DOHH2 (cell line): ENCODE measurements around the gene SLC17A5.
"Not testable (repeated sequence)": the region's sequence is repeated elsewhere in the genome, so short reads cannot be mapped to it uniquely, and the experiment has no call there.

Experiments used
- H3F3A ChIP-seq: fragments of 200-600 bp; sonication (generic), shearing (Covaris generic); 2 replicates; pipeline ENCODE4 v1.6.0; 2016; ENCODE audit warnings: antibody characterized with exemption, mild to moderate bottlenecking; ENCODE audit not compliant: control insufficient read depth, insufficient read depth
- H3K27ac ChIP-seq: fragments of 200-600 bp; sonication (generic); 2 replicates; pipeline ENCODE4 v1.5.1; 2014; ENCODE audit warnings: low read depth, mild to moderate bottlenecking, low read length, moderate library complexity
- H3K27me3 ChIP-seq: fragments of 200-600 bp; sonication (generic); 2 replicates; pipeline ENCODE4 v1.6.1; 2014; ENCODE audit warnings: mild to moderate bottlenecking, low read length, mixed read lengths; ENCODE audit not compliant: control insufficient read depth
- H3K36me3 ChIP-seq: fragments of 200-600 bp; sonication (generic); 2 replicates; pipeline ENCODE4 v1.6.1; 2014; ENCODE audit warnings: mild to moderate bottlenecking, low read length, moderate library complexity, mixed read lengths; ENCODE audit not compliant: control insufficient read depth
- H3K4me1 ChIP-seq: fragments of 200-600 bp; sonication (generic); 2 replicates; pipeline ENCODE4 v1.6.1; 2014; ENCODE audit warnings: mild to moderate bottlenecking, low read length, mixed read lengths; ENCODE audit not compliant: control insufficient read depth
- H3K4me2 ChIP-seq: fragments of 200-600 bp; sonication (generic); 2 replicates; pipeline ENCODE4 v1.6.0; 2014; ENCODE audit warnings: mild to moderate bottlenecking, low read length, moderate library complexity
- H3K4me3 ChIP-seq: fragments of 200-600 bp; sonication (generic); 2 replicates; pipeline ENCODE4 v1.5.1; 2014; ENCODE audit warnings: mild to moderate bottlenecking, low read length, mixed read lengths
- H3K79me2 ChIP-seq: fragments of 200-600 bp; sonication (generic); 2 replicates; pipeline ENCODE4 v1.6.1; 2014; ENCODE audit warnings: mild to moderate bottlenecking, low read length, mixed read lengths; ENCODE audit not compliant: control insufficient read depth
- H3K9me2 ChIP-seq: fragments of 200-600 bp; sonication (generic); replicated peaks from 2 replicates; pipeline ENCODE4 v1.6.1; 2014; ENCODE audit warnings: mild to moderate bottlenecking, low read length, mixed read lengths; ENCODE audit not compliant: control insufficient read depth
- H3K9me3 ChIP-seq: fragments of 200-600 bp; sonication (generic); 2 replicates; pipeline ENCODE4 v1.6.1; 2014; ENCODE audit warnings: antibody characterized with exemption, low read length, mixed read lengths; ENCODE audit not compliant: control insufficient read depth, insufficient read depth
- H4K20me1 ChIP-seq: fragments of 200-600 bp; sonication (generic); 2 replicates; pipeline ENCODE4 v1.6.0; 2014; ENCODE audit warnings: low read depth, mild to moderate bottlenecking, antibody characterized with exemption, low read length, moderate library complexity; ENCODE audit not compliant: control insufficient read depth, insufficient read depth
- EZH2phosphoT487 ChIP-seq: fragments of 200-600 bp; sonication (generic); IDR thresholded peaks from 2 replicates; pipeline ENCODE4 v1.6.1; 2017; ENCODE audit warnings: borderline replicate concordance, mild to moderate bottlenecking, antibody characterized with exemption, low read length, moderate library complexity, mixed read lengths
- TF ChIP-seq, protein P1 (sequence below): fragments of 200-600 bp; sonication (generic); IDR thresholded peaks from one replicate; pipeline ENCODE4 v1.5.1; 2014; ENCODE audit warnings: antibody characterized with exemption, mild to moderate bottlenecking, low read depth, low read length; ENCODE audit not compliant: poor library complexity, severe bottlenecking

Gene SLC17A5

DNA sequence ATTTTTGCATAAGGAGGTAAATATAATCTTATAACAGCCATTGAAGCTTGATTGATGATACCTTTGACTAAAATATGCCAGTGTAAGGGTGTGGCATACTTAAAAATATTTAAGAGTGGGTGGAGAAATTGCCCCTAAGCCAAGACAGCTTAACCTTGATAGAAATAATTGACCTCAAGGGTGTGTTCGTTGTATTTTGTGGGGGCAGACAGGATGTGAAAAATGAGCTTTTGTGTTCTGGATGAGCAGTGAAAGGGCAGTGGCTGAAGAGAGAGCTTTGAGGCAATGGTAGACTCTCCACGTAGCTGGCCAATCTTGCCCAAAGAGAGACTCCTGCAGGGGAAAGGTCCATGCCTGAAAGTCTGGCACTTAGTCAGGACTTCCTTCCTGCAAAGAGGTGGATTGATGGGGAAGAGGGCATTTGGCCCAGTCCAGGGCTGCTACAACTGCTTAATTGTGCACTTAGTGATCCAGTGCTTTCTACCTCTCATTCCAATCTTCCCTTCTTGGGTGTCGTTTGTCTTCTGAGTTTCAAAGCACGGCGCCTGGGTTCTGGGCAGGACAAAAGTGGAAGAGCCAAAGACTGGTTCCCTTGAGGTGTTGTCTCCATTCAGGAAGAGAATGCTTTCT is 26.6 kb upstream of the SLC17A5 start:
- Histone ChIP-seq H3K79me2 (no peaks in the 10 kb centered on the region), H3K4me1 (no peaks in the 10 kb centered on the region), H3K4me2 (no peak overlapping the region), H3K9me2 (no peaks in the 10 kb centered on the region), H3K9me3 (no peaks in the 10 kb centered on the region), H3K4me3 (no peak overlapping the region), H3K27ac (no peak overlapping the region), H4K20me1 (no peaks in the 10 kb centered on the region), H3K36me3 (no peaks in the 10 kb centered on the region), H3K27me3 (no peaks in the 10 kb centered on the region; the same call in 1 of the 2 replicates), H3F3A (no peaks in the 10 kb centered on the region)
- no peak for TF ChIP-seq EZH2phosphoT487
- TF ChIP-seq, protein P1, sequence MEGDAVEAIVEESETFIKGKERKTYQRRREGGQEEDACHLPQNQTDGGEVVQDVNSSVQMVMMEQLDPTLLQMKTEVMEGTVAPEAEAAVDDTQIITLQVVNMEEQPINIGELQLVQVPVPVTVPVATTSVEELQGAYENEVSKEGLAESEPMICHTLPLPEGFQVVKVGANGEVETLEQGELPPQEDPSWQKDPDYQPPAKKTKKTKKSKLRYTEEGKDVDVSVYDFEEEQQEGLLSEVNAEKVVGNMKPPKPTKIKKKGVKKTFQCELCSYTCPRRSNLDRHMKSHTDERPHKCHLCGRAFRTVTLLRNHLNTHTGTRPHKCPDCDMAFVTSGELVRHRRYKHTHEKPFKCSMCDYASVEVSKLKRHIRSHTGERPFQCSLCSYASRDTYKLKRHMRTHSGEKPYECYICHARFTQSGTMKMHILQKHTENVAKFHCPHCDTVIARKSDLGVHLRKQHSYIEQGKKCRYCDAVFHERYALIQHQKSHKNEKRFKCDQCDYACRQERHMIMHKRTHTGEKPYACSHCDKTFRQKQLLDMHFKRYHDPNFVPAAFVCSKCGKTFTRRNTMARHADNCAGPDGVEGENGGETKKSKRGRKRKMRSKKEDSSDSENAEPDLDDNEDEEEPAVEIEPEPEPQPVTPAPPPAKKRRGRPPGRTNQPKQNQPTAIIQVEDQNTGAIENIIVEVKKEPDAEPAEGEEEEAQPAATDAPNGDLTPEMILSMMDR = no peak

DNA sequence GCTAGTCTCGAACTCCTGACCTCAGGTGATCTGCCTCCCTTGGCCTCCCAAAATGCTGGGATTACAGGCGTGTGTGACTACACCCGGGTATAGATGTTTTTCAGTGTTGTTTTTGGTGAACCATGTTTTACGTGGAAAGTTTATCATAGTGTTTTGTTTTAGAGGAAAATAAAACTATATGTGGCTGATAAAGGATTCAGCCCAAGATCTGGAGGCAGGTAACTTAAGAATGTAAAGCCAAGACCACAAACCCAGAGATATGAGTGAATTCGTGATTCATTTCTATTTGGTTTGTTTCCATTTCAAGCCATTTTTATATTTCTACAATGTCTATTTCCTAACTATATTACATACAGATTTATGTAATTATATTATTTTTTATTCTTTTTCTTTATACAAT is 26.1 kb upstream of the SLC17A5 start:
- not testable (repeated sequence) for H3K4me1 ChIP-seq, H3K36me3 ChIP-seq, H3K9me3 ChIP-seq, H3F3A ChIP-seq, H3K27ac ChIP-seq, H3K4me3 ChIP-seq, H3K79me2 ChIP-seq, H3K9me2 ChIP-seq, H3K27me3 ChIP-seq, H4K20me1 ChIP-seq, H3K4me2 ChIP-seq

DNA sequence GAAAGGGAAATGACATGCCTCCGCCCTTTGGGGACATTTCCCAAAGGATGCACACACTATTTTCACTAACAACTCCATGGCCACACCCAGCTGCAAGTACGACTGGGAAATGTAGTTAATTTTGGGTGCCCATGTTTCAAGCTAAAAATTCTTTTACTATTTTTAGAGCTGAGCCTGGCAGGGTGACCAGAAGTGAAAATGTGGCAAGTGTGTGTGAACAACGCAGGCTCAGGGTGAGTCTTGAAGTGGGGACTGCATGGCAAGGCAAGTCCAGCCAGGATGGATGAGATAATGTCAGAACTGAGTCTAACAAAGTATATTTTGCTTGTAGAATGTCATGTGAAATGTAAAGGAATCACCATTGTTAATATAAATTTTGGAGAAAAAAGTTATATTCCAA is 25.2 kb upstream of the SLC17A5 start:
- H3K4me2 ChIP-seq = no peak overlapping the region
- no peaks in the 10 kb centered on the region for H3K79me2 ChIP-seq
- no peaks in the 10 kb centered on the region; the same call in 1 of the 2 replicates for H3K27me3 ChIP-seq
- H3K36me3 ChIP-seq = no peaks in the 10 kb centered on the region
- TF ChIP-seq, protein P1 = no peak
- TF ChIP-seq EZH2phosphoT487 = no peak
- no peak overlapping the region for H3K27ac ChIP-seq
- H3F3A ChIP-seq = no peaks in the 10 kb centered on the region
- H4K20me1 ChIP-seq = no peaks in the 10 kb centered on the region
- H3K4me1 ChIP-seq = no peaks in the 10 kb centered on the region
- H3K4me3 ChIP-seq = no peak overlapping the region
- no peaks in the 10 kb centered on the region for H3K9me3 ChIP-seq
- H3K9me2 ChIP-seq = no peaks in the 10 kb centered on the region

DNA sequence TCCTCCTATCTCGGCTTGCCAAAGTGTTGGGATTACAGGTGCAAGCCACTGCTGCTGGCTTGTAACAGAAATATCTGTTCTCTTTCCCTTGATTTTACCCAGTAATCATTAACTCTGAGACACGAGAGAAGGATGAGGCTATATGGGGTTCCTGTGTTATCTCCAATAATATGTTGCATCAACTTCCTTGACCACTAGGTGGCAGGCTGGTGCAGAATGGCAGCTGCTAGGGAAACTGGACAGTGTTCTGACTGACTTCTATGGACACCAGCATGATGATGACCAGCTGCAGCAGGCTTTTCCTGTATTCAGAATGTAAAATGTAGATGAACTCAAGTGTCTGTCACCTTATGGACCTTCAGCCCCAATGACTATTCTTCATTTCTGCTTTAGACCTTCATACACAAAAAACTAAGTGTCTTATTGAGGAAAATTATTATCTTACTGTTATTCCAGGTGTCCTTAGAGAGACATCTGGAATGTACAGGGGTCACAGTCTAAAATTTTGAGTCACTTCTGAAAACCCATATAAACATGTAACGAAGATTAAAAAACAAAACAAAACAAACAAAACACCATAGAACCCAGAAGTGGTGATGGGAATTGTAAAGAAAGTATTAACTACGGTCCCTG is 21.8 kb upstream of the SLC17A5 start:
- Histone ChIP-seq H3F3A (no peaks in the 10 kb centered on the region), H3K4me1 (no peaks in the 10 kb centered on the region), H3K27me3 (peaks cover 2% of the 10 kb centered on the region), H3K4me3 (no peak overlapping the region), H3K4me2 (no peak overlapping the region), H3K27ac (no peak overlapping the region), H3K9me3 (no peaks in the 10 kb centered on the region), H3K36me3 (no peaks in the 10 kb centered on the region), H3K79me2 (no peaks in the 10 kb centered on the region), H3K9me2 (no peaks in the 10 kb centered on the region), H4K20me1 (no peaks in the 10 kb centered on the region)
- TF ChIP-seq, protein P1 = peak; percentile 91
- no peak for TF ChIP-seq EZH2phosphoT487
